Measurements from ENCODE around the gene ERICH3. TPM values are rescaled to one million over a fixed set of nuclear protein-coding genes. Genes with fewer than 3 reads are reported as not detected.

Gene ERICH3
- total and polyA plus RNA-seq, 10 of the 15 experiments (the other 5 are each of a cell fraction or from before 2014, with no cell fraction given), result 0.03 to 0.09 (median 0.08) TPM; not detected in 7

DNA sequence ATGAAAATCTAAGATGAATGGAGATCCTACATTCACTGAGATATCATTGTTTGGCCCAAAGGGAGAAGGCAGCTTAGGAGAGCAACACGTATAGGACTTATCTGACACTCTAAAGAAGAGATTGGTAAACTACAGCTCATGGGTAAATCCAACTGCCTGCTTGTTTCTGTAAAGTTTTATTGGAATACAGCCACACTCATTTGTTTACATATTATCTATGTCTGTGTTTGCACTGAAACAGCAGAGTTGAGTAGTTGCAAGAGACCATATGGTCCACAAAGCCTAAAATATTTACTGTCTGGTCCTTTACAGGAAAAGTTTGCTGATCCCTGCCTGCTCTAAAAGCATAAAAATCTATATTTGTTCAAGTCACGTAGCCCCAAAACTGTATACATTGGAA is 146.9 kb downstream of the ERICH3 start:
- DNase-seq (ENCODE audit: low read depth, low spot score), result no peak
- RAD21 ChIA-PET (ENCODE audit: unreplicated experiment), result no interaction called here
- no peak for ATAC-seq
- 2% methylated on average over 2 of the region's 2 CpGs for WGBS (ENCODE audit: insufficient coverage, insufficient replicate concordance, low lambda C conversion rate, missing lambda C conversion rate)
- no TSS peak for BruUV-seq (replicated peaks)
- no peaks in the 10 kb centered on the region for H3K4me1 ChIP-seq (ENCODE audit: control insufficient read depth, insufficient read depth, low read length)
- no peak overlapping the region for H3K27ac ChIP-seq (ENCODE audit: control insufficient read depth, insufficient read depth)
- no peak overlapping the region for H3K4me3 ChIP-seq
- H2AFZ ChIP-seq (ENCODE audit: control insufficient read depth, low read depth, low read length), result no peak overlapping the region
- no peaks in the 10 kb centered on the region for H3K79me2 ChIP-seq (ENCODE audit: control insufficient read depth, insufficient read depth, low read length)
- H4K20me1 ChIP-seq (ENCODE audit: control insufficient read depth, insufficient read depth), result no peaks in the 10 kb centered on the region
- in situ Hi-C loops (cut with MboI), result no loop called here
- no peak for FAIRE-seq
- no peak overlapping the region for H3K4me2 ChIP-seq (ENCODE audit: control insufficient read depth, insufficient read depth)
- no peaks in the 10 kb centered on the region for H3K36me3 ChIP-seq (ENCODE audit: control insufficient read depth in 2 of 2, insufficient read depth in 2 of 2, low read length in 1 of 2)
- H3K27me3 ChIP-seq (replicated peaks in 1 of 2; ENCODE audit: control insufficient read depth in 2 of 2, insufficient read depth in 2 of 2, low read length in 1 of 2), result peaks cover 0 to 3% of the 10 kb centered on the region in 2 experiments; a peak in 1 of 4 replicates
- POLR2A ChIA-PET, result no interaction called here
- no peaks in the 10 kb centered on the region for H3K9me3 ChIP-seq (replicated peaks; ENCODE audit: control insufficient read depth, insufficient read depth, low read length)
- CTCF ChIA-PET, result interaction anchor here (0.5 to 2.5 kb wide), 2 partner anchors 9 to 51 kb away, joined by 3 to 8 read pairs; no protein-coding TSS in a partner anchor
- intact Hi-C loops (cut with micrococcal nuclease; ENCODE audit: unreplicated experiment), result no loop called here
- SMC1A ChIA-PET (ENCODE audit: uncharacterized antibody, unreplicated experiment), result interaction anchor here (1.2 kb wide), 1 partner anchor 32 kb away, joined by 3 read pairs; no protein-coding TSS in a partner anchor
- H3K9ac ChIP-seq (ENCODE audit: control insufficient read depth, insufficient read depth, low read length), result no peak overlapping the region
- TF ChIP-seq, protein P1, sequence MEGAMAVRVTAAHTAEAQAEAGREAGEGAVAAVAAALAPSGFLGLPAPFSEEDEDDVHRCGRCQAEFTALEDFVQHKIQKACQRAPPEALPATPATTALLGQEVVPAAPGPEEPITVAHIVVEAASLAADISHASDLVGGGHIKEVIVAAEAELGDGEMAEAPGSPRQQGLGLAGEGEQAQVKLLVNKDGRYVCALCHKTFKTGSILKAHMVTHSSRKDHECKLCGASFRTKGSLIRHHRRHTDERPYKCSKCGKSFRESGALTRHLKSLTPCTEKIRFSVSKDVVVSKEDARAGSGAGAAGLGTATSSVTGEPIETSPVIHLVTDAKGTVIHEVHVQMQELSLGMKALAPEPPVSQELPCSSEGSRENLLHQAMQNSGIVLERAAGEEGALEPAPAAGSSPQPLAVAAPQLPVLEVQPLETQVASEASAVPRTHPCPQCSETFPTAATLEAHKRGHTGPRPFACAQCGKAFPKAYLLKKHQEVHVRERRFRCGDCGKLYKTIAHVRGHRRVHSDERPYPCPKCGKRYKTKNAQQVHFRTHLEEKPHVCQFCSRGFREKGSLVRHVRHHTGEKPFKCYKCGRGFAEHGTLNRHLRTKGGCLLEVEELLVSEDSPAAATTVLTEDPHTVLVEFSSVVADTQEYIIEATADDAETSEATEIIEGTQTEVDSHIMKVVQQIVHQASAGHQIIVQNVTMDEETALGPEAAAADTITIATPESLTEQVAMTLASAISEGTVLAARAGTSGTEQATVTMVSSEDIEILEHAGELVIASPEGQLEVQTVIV (IDR thresholded peaks at IDR 0.05; ENCODE audit: borderline replicate concordance, partially characterized antibody), result no peak
- no peak for TF ChIP-seq NR2F1 (conservative IDR thresholded peaks at IDR 0.05)
- TF ChIP-seq RUNX3 (IDR thresholded peaks at IDR 0.05; ENCODE audit: low read length), result no peak
- no peak for TF ChIP-seq HDAC2 (IDR thresholded peaks at IDR 0.05)
- TF ChIP-seq NRF1 (conservative IDR thresholded peaks at IDR 0.05; ENCODE audit: low read depth, low read length), result no peak
- no peak for TF ChIP-seq TAF1 (IDR thresholded peaks at IDR 0.05; ENCODE audit: borderline replicate concordance, low read depth, low read length)
- TF ChIP-seq, protein P2, sequence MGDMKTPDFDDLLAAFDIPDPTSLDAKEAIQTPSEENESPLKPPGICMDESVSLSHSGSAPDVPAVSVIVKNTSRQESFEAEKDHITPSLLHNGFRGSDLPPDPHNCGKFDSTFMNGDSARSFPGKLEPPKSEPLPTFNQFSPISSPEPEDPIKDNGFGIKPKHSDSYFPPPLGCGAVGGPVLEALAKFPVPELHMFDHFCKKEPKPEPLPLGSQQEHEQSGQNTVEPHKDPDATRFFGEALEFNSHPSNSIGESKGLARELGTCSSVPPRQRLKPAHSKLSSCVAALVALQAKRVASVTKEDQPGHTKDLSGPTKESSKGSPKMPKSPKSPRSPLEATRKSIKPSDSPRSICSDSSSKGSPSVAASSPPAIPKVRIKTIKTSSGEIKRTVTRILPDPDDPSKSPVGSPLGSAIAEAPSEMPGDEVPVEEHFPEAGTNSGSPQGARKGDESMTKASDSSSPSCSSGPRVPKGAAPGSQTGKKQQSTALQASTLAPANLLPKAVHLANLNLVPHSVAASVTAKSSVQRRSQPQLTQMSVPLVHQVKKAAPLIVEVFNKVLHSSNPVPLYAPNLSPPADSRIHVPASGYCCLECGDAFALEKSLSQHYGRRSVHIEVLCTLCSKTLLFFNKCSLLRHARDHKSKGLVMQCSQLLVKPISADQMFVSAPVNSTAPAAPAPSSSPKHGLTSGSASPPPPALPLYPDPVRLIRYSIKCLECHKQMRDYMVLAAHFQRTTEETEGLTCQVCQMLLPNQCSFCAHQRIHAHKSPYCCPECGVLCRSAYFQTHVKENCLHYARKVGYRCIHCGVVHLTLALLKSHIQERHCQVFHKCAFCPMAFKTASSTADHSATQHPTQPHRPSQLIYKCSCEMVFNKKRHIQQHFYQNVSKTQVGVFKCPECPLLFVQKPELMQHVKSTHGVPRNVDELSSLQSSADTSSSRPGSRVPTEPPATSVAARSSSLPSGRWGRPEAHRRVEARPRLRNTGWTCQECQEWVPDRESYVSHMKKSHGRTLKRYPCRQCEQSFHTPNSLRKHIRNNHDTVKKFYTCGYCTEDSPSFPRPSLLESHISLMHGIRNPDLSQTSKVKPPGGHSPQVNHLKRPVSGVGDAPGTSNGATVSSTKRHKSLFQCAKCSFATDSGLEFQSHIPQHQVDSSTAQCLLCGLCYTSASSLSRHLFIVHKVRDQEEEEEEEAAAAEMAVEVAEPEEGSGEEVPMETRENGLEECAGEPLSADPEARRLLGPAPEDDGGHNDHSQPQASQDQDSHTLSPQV (IDR thresholded peaks at IDR 0.05), result no peak
- no peak for TF ChIP-seq BACH1 (IDR thresholded peaks at IDR 0.05; ENCODE audit: borderline replicate concordance)
- TF ChIP-seq PAX8 (IDR thresholded peaks at IDR 0.05), result no peak
- TF ChIP-seq GABPA (IDR thresholded peaks at IDR 0.05; ENCODE audit: low read depth), result no peak
- TF ChIP-seq E2F4 (IDR thresholded peaks at IDR 0.05; ENCODE audit: low read depth, low read length), result no peak
- TF ChIP-seq IRF5 (IDR thresholded peaks at IDR 0.05; ENCODE audit: borderline replicate concordance), result no peak
- no peak for TF ChIP-seq CBX5 (IDR thresholded peaks at IDR 0.05; ENCODE audit: low read depth)
- TF ChIP-seq SMAD1 (IDR thresholded peaks at IDR 0.05; ENCODE audit: low read depth, partially characterized antibody), result no peak
- TF ChIP-seq SP1 (IDR thresholded peaks at IDR 0.05; ENCODE audit: low read depth, low read length), result no peak
- TF ChIP-seq JUNB (IDR thresholded peaks at IDR 0.05), result no peak
- no peak for TF ChIP-seq CBFB (IDR thresholded peaks at IDR 0.05; ENCODE audit: low read depth)
- TF ChIP-seq SRF (IDR thresholded peaks at IDR 0.05; ENCODE audit: low read depth in 2 of 2, low read length in 2 of 2), result no peak
